HL-60 (cell line): Measurements from ENCODE around the gene HOXC5.
"Not testable (repeated sequence)": the region's sequence is repeated elsewhere in the genome, so short reads cannot be mapped to it uniquely, and the experiment has no call there.

Experiments
- DNase-seq, 2 experiments: peaks; one replicate each; pipeline ENCODE4 v3.0.0-alpha.2; 2010 to 2020; ENCODE audit warnings: low read depth in 1 of 2, low spot score in 1 of 2
- H3K27ac ChIP-seq: fragments of 250-450 bp; sonication (Bioruptor Pico); replicated peaks from 2 replicates; pipeline ENCODE4 v1.5.1; 2020; ENCODE audit warnings: mild to moderate bottlenecking, moderate library complexity
- H3K27me3 ChIP-seq: fragments of 250-450 bp; sonication (Bioruptor Pico); 2 replicates; pipeline ENCODE4 v1.5.1; 2021; ENCODE audit warnings: mild to moderate bottlenecking, moderate library complexity; ENCODE audit not compliant: insufficient read depth, poor library complexity, severe bottlenecking
- H3K4me3 ChIP-seq: replicated peaks from 2 replicates; pipeline ENCODE4 v1.5.1; 2011; ENCODE audit warnings: mild to moderate bottlenecking, control low read depth, low read length; ENCODE audit not compliant: insufficient read depth
- GABPA ChIP-seq: IDR thresholded peaks from 2 replicates; pipeline ENCODE4 v1.6.1; 2012; ENCODE audit warnings: low read depth
- POLR2AphosphoS5 ChIP-seq: IDR thresholded peaks from 2 replicates; pipeline ENCODE4 v1.6.1; 2012; ENCODE audit warnings: low read depth
- SPI1 ChIP-seq: IDR thresholded peaks from 2 replicates; pipeline ENCODE4 v1.6.1; 2012; ENCODE audit warnings: low read depth, mild to moderate bottlenecking, borderline replicate concordance
- TF ChIP-seq, protein P1 (sequence below): IDR thresholded peaks from one replicate; pipeline ENCODE4 v1.5.1; 2011; ENCODE audit warnings: low read length, control low read depth, inconsistent platforms; ENCODE audit not compliant: insufficient read depth
- TF ChIP-seq, protein P2 (sequence below): IDR thresholded peaks from 2 replicates; pipeline ENCODE4 v1.6.1; 2012; ENCODE audit warnings: low read depth; ENCODE audit not compliant: insufficient replicate concordance

The HOXC5 gene

DNA sequence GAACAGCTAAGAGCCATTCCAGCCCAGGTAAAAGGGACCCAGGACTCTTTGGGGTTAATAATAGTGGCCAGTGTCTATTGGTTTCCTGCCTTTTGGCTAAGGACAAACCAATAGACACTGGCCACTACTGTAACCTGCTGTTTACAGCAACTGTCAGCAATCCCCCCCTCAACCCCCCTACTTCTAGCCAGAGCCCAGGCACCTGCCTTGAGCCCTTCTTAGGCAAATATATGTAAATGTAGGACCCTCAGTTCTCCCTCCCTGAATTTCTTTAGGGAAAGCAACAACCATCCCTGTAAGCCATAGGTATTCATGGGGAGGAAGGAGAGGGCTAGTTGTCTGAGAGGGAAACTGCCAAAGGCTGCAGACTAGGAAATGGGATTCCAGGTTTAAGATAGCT, 43.1 kb downstream of the HOXC5 start:
- Histone ChIP-seq H3K4me3 (no peak overlapping the region), H3K27me3 (peaks cover 6% of the 10 kb centered on the region), H3K27ac (no peak overlapping the region)
- TF ChIP-seq, protein P1, sequence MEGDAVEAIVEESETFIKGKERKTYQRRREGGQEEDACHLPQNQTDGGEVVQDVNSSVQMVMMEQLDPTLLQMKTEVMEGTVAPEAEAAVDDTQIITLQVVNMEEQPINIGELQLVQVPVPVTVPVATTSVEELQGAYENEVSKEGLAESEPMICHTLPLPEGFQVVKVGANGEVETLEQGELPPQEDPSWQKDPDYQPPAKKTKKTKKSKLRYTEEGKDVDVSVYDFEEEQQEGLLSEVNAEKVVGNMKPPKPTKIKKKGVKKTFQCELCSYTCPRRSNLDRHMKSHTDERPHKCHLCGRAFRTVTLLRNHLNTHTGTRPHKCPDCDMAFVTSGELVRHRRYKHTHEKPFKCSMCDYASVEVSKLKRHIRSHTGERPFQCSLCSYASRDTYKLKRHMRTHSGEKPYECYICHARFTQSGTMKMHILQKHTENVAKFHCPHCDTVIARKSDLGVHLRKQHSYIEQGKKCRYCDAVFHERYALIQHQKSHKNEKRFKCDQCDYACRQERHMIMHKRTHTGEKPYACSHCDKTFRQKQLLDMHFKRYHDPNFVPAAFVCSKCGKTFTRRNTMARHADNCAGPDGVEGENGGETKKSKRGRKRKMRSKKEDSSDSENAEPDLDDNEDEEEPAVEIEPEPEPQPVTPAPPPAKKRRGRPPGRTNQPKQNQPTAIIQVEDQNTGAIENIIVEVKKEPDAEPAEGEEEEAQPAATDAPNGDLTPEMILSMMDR = no peak
- TF ChIP-seq, protein P2, sequence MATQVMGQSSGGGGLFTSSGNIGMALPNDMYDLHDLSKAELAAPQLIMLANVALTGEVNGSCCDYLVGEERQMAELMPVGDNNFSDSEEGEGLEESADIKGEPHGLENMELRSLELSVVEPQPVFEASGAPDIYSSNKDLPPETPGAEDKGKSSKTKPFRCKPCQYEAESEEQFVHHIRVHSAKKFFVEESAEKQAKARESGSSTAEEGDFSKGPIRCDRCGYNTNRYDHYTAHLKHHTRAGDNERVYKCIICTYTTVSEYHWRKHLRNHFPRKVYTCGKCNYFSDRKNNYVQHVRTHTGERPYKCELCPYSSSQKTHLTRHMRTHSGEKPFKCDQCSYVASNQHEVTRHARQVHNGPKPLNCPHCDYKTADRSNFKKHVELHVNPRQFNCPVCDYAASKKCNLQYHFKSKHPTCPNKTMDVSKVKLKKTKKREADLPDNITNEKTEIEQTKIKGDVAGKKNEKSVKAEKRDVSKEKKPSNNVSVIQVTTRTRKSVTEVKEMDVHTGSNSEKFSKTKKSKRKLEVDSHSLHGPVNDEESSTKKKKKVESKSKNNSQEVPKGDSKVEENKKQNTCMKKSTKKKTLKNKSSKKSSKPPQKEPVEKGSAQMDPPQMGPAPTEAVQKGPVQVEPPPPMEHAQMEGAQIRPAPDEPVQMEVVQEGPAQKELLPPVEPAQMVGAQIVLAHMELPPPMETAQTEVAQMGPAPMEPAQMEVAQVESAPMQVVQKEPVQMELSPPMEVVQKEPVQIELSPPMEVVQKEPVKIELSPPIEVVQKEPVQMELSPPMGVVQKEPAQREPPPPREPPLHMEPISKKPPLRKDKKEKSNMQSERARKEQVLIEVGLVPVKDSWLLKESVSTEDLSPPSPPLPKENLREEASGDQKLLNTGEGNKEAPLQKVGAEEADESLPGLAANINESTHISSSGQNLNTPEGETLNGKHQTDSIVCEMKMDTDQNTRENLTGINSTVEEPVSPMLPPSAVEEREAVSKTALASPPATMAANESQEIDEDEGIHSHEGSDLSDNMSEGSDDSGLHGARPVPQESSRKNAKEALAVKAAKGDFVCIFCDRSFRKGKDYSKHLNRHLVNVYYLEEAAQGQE = no peak
- no peak for TF ChIP-seq GABPA
- no peak for TF ChIP-seq SPI1
- no peak for TF ChIP-seq POLR2AphosphoS5
- DNase-seq = no peak

DNA sequence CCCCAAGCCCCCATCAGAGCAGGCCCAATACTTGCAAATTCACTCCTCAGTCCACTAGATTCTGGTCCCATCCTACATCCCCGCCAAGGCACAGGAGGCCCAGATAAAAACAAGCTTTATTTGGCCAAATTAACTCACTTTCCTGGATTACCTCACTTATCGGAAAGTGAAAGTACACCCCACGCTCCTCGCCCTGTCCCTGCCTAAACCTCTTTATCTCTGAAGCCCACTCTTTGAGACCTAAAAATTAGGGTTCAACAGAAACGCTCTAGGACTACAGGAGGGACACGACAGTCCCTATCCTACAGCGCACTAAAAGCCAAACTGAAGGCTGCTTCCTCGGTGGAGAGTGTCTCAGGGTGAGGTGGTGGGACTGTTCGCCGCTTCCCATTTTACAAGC, 45.0 kb downstream of the HOXC5 start:
- H3K27ac ChIP-seq, H3K4me3 ChIP-seq, DNase-seq, H3K27me3 ChIP-seq: not testable (repeated sequence)

DNA sequence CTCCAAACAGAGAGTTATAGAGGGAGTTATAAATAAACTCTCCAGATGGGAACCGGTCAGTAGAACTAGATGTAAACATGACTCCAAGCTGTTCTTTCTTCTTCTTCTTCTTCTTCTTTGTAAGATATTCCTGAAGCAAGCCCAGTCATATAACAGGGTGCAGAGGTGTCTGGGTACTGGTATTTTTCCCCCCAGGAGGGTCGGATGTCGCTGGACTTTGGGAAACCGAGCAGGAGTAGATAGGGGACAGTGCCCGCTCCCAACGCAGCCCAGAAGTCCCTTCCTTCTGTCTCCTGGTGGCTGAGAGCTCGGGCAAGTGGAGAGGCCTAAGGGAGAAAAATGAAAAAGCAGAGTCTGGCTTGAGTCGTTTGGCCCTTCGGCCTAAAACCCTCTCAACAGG, 46.3 kb downstream of the HOXC5 start:
- not testable (repeated sequence) for H3K27ac ChIP-seq, H3K4me3 ChIP-seq, DNase-seq, H3K27me3 ChIP-seq

DNA sequence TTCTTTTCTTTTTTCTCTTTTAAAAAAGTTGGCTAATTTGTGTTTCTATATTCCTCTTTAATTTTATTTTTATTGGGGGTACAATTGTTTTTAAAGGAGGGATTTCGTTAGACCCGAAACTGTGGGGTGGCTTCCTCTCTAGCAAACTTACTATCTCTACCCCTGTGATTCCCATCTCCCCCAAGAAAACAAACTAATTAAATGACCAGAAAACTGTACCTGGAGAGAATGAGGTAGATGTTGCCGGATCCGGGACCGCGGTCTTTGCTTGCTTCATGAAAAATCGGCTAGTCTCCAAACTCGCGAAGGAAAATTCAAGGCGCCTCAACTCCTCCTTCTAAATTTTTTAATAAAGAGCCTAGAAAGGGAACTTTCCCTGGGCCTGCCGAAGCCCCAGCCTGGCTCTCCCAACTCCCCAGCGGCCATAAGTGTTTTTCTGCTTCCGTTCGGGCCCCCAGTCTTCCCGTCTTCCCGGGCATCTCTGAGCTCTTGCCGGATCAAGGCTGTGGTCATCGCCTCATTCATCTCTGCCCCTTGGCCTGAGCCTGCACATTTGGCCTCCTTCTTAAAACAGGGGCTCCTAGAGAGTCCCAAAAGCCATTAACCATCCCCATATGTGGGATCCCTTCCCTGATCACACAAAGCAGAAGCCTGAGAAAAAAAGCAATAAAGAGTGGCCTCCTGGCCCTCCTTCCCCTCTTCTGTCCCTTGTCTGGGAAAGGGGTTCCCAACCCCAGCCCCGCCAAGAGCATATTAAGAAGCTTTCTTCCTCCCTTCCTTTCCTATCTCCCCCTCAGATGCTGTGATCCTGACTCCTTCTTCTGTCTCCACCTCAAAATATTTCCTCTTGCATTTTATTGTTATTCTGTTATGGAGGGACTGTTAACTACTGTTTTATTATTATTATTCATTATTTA, 47.4 kb downstream of the HOXC5 start:
- not testable (repeated sequence) for H3K27me3 ChIP-seq, H3K4me3 ChIP-seq, H3K27ac ChIP-seq, DNase-seq

DNA sequence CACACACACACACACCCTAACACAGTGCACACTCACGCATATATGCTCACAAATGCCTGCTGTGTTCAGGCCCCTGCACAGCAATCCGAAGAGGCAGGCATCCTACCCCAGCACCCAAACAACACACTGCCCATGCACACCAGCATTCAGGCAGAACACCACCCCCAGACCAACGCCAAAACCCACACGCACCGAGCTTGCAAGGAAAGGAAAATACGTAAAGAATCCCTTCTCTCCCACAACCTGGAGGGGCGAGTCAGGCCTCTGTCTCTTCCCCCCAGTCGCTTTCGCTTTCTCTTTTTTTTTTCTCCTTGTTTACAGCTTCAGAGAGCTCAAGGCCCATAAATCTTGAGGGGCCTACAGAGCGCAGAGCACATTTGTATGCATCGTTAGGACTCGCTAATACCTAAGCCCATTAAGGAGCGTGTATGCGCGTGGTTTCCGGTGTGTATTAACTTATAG, 48.2 kb downstream of the HOXC5 start:
- not testable (repeated sequence) for DNase-seq, H3K4me3 ChIP-seq, H3K27ac ChIP-seq, H3K27me3 ChIP-seq

DNA sequence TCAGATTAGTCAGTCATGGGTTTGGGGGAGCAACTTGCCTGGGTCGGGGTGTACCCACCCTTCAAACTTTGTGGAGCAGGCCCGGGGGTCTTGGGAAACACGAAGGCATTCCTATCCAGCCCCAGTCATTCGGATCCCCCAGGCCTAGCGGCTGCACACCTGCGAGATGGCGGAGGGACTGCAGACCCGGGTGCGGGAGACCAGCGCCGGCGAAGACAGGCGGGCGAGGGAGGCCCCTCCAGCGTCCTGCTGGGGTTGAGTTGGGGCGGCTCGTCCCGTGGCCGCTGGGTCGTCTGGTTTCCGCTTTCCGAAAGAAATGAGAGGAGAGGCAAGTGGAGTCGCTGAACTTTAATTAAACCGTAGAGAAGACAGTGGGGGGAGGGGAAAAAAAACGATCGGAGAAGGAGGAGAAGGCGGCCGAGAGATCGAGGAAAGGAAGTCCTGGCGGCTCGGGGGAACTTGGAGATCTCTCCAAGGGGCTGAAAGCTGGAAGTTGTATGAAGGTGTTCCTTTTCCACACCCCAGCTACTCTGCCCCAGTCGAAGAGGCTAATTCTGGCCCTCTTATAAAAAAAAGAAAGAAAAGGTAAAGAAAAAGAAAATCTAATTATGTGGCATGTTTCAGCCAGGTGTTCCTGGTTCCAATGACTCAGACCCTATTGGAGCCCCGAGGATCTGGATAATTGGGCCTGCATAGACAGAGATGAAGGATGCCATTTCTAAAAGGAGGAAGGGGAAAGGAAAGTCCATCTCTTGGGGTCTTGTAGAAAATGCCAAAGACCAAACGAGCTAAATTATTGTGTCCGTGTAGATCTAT, 48.9 kb downstream of the HOXC5 start:
- not testable (repeated sequence) for DNase-seq, H3K27ac ChIP-seq, H3K27me3 ChIP-seq, H3K4me3 ChIP-seq

DNA sequence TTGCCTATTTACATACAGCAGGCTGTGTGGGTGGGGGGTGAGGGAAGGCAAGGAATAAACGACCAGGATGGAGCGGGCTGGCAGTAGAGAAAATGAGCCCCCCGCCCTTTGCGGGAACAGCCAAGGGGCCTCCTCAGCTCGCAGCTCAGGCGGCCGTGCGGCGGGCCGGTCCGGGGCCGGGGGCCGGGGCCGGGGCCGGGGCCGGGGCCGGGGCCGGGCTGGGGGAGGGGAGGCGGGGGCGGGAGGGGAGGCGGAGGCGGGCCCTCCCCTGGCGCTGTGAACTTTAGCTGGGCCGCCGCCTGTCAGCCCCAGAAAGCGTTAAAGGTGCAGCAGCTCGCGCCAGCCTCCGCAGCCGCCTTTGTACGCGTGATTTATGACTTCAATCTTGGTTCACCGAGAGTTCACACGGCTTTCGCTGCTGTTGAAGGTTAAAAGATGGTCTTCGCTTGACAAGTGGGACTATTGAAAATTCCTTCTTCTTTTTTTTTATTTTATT, 49.6 kb downstream of the HOXC5 start:
- no peak for DNase-seq
- H3K27me3 ChIP-seq = peaks cover 8% of the 10 kb centered on the region
- TF ChIP-seq, protein P2 = no peak
- TF ChIP-seq POLR2AphosphoS5 (no peak), GABPA (no peak), SPI1 (no peak)
- TF ChIP-seq, protein P1 = no peak
- H3K27ac ChIP-seq = no peak overlapping the region
- no peak overlapping the region for H3K4me3 ChIP-seq
